CD4-positive, alpha-beta T cell treated with Interleukin-21 for 1 hour (primary cell): ENCODE results near the gene ARFGAP3.

Experiments used
- DNase-seq: peaks from one replicate; pipeline ENCODE4 v3.0.0-alpha.2; 2020

The ARFGAP3 gene

GRCh38 chr22:42816336-42816735, 40.7 kb downstream of the ARFGAP3 start:
- no peak for DNase-seq

GRCh38 chr22:42814616-42815015, 42.5 kb downstream of the ARFGAP3 start:
- DNase-seq: no peak

- DNase-seq: no peak
These were observed 42.9 kb downstream of the ARFGAP3 start for GRCh38 chr22:42814215-42814614.

- no peak for DNase-seq
These were observed 43.6 kb downstream of the ARFGAP3 start for GRCh38 chr22:42813501-42813900.

GRCh38 chr22:42811459-42811858, 45.6 kb downstream of the ARFGAP3 start:
- DNase-seq: no peak

GRCh38 chr22:42808521-42808920, 48.6 kb downstream of the ARFGAP3 start:
- no peak for DNase-seq

- no peak for DNase-seq
These were observed 49.9 kb downstream of the ARFGAP3 start for GRCh38 chr22:42807185-42807584.

GRCh38 chr22:42805998-42806830, 50.9 kb downstream of the ARFGAP3 start:
- DNase-seq: no peak

GRCh38 chr22:42805016-42805997, 51.8 kb downstream of the ARFGAP3 start:
- DNase-seq: no peak

- DNase-seq: no peak
These were observed 53.7 kb downstream of the ARFGAP3 start for GRCh38 chr22:42803389-42803788.

- no peak for DNase-seq
These were observed 55.6 kb downstream of the ARFGAP3 start for GRCh38 chr22:42801252-42802080.

- DNase-seq: no peak
These were observed 56.4 kb downstream of the ARFGAP3 start for GRCh38 chr22:42800451-42801251.

GRCh38 chr22:42799461-42800405, 57.3 kb downstream of the ARFGAP3 start:
- no peak for DNase-seq

- DNase-seq: no peak
These were observed 58.0 kb downstream of the ARFGAP3 start for GRCh38 chr22:42799061-42799460.

GRCh38 chr22:42797011-42797410, 60.1 kb downstream of the ARFGAP3 start:
- DNase-seq: no peak

- no peak for DNase-seq
These were observed 61.0 kb downstream of the ARFGAP3 start for GRCh38 chr22:42796081-42796480.

GRCh38 chr22:42794551-42795510, 62.2 kb downstream of the ARFGAP3 start:
- DNase-seq: no peak

GRCh38 chr22:42793848-42794405, 63.1 kb downstream of the ARFGAP3 start:
- no peak for DNase-seq
